SK-N-SH treated with all-trans-retinoic acid at 6 μM for 48 hours (cell line): ENCODE data around the gene CYP8B1.

Experiments used
- ATAC-seq: fragments of 200-7000 bp; cut with Tn5 transposase; 3 replicates; pipeline ENCODE4 v1.9.1; 2020; ENCODE audit warnings: mild to moderate bottlenecking, moderate library complexity
- CSDC2 ChIP-seq: fragments of 250-450 bp; sonication (Bioruptor Pico); IDR thresholded peaks from 2 replicates; pipeline ENCODE4 v1.5.0; 2020; ENCODE audit warnings: mild to moderate bottlenecking, moderate library complexity
- ESRRG ChIP-seq: fragments of 250-450 bp; sonication (Bioruptor Pico); IDR thresholded peaks from 2 replicates; pipeline ENCODE4 v1.6.1; 2021; ENCODE audit warnings: mild to moderate bottlenecking
- GLIS3 ChIP-seq: fragments of 250-450 bp; sonication (Bioruptor Pico); IDR thresholded peaks from 2 replicates; pipeline ENCODE4 v1.5.0; 2020; ENCODE audit warnings: mild to moderate bottlenecking, moderate library complexity
- ISL1 ChIP-seq: fragments of 250-450 bp; sonication (Bioruptor Pico); IDR thresholded peaks from 2 replicates; pipeline ENCODE4 v2.1.2; 2022; ENCODE audit warnings: mild to moderate bottlenecking, moderate library complexity
- OSR1 ChIP-seq: fragments of 250-450 bp; sonication (Bioruptor Pico); IDR thresholded peaks from 2 replicates; pipeline ENCODE4 v1.8.0; 2022; ENCODE audit warnings: moderate library complexity, mild to moderate bottlenecking, inconsistent platforms
- PPARA ChIP-seq: fragments of 250-450 bp; sonication (Bioruptor Pico); IDR thresholded peaks from 2 replicates; pipeline ENCODE4 v1.5.0; 2020; ENCODE audit warnings: mild to moderate bottlenecking, borderline replicate concordance
- RARB ChIP-seq: fragments of 250-450 bp; sonication (Bioruptor Pico); IDR thresholded peaks from 2 replicates; pipeline ENCODE4 v1.8.0; 2021; ENCODE audit warnings: mild to moderate bottlenecking, moderate library complexity
- TOX ChIP-seq: fragments of 250-450 bp; sonication (Bioruptor Pico); IDR thresholded peaks from 2 replicates; pipeline ENCODE4 v1.8.0; 2021; ENCODE audit warnings: mild to moderate bottlenecking, moderate library complexity, borderline replicate concordance
- ZC3H10 ChIP-seq: fragments of 250-450 bp; sonication (Bioruptor Pico); IDR thresholded peaks from 2 replicates; pipeline ENCODE4 v1.5.1; 2021; ENCODE audit warnings: mild to moderate bottlenecking, moderate library complexity
- ZNF565 ChIP-seq: fragments of 450-650 bp; formaldehyde crosslinking; conservative IDR thresholded peaks from 2 replicates; pipeline ENCODE4 v1.5.0; 2020; ENCODE audit warnings: low read depth, mild to moderate bottlenecking, moderate library complexity
- ZNF70 ChIP-seq: fragments of 450-650 bp; formaldehyde crosslinking; IDR thresholded peaks from 2 replicates; pipeline ENCODE4 v1.5.0; 2020; ENCODE audit warnings: mild to moderate bottlenecking, moderate library complexity
- ZNF8 ChIP-seq: fragments of 450-650 bp; formaldehyde crosslinking; IDR thresholded peaks from 2 replicates; pipeline ENCODE4 v1.5.0; 2020; ENCODE audit warnings: mild to moderate bottlenecking, moderate library complexity
- TF ChIP-seq, protein P1 (sequence below): fragments of 250-450 bp; sonication (Bioruptor Pico); IDR thresholded peaks from 2 replicates; pipeline ENCODE4 v1.8.0; 2020; ENCODE audit warnings: mild to moderate bottlenecking, moderate library complexity, borderline replicate concordance
- TF ChIP-seq, protein P2 (sequence below): fragments of 250-450 bp; sonication (Bioruptor Pico); IDR thresholded peaks from 2 replicates; pipeline ENCODE4 v1.8.0; 2021; ENCODE audit warnings: low read depth, mild to moderate bottlenecking, moderate library complexity, borderline replicate concordance
- TF ChIP-seq, protein P3 (sequence below): fragments of 250-450 bp; sonication (Bioruptor Pico); IDR thresholded peaks from 2 replicates; pipeline ENCODE4 v1.5.1; 2021; ENCODE audit warnings: mild to moderate bottlenecking, moderate library complexity
- TF ChIP-seq, protein P4 (sequence below): fragments of 250-450 bp; sonication (Bioruptor Pico); IDR thresholded peaks from 2 replicates; pipeline ENCODE4 v1.5.1; 2020; ENCODE audit warnings: low read depth, mild to moderate bottlenecking, moderate library complexity

Gene CYP8B1

DNA sequence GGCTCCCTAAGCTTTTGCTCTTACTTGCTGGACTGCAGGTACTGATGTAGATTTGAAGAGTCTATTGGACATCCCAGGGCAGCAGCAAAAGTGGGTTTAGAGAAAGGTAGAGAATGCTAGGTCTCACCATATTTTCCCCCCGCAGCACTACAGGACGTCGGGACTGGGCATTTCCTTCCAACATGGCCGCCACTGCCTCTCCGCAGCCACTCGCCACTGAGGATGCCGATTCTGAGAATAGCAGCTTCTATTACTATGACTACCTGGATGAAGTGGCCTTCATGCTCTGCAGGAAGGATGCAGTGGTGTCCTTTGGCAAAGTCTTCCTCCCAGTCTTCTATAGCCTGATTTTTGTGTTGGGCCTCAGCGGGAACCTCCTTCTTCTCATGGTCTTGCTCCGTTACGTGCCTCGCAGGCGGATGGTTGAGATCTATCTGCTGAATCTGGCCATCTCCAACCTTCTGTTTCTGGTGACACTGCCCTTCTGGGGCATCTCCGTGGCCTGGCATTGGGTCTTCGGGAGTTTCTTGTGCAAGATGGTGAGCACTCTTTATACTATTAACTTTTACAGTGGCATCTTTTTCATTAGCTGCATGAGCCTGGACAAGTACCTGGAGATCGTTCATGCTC is 11.2 kb downstream of the CYP8B1 start:
- TF ChIP-seq OSR1 (CRISPR knock-in tag) (no peak), ISL1 (CRISPR knock-in tag) (no peak), GLIS3 (CRISPR knock-in tag) (no peak), ZNF565 (CRISPR knock-in tag) (no peak), CSDC2 (CRISPR knock-in tag) (no peak), ESRRG (CRISPR knock-in tag) (no peak), RARB (no peak), ZNF70 (CRISPR knock-in tag) (no peak)
- TF ChIP-seq, protein P1, sequence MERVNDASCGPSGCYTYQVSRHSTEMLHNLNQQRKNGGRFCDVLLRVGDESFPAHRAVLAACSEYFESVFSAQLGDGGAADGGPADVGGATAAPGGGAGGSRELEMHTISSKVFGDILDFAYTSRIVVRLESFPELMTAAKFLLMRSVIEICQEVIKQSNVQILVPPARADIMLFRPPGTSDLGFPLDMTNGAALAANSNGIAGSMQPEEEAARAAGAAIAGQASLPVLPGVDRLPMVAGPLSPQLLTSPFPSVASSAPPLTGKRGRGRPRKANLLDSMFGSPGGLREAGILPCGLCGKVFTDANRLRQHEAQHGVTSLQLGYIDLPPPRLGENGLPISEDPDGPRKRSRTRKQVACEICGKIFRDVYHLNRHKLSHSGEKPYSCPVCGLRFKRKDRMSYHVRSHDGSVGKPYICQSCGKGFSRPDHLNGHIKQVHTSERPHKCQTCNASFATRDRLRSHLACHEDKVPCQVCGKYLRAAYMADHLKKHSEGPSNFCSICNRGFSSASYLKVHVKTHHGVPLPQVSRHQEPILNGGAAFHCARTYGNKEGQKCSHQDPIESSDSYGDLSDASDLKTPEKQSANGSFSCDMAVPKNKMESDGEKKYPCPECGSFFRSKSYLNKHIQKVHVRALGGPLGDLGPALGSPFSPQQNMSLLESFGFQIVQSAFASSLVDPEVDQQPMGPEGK: no peak
- TF ChIP-seq, protein P2, sequence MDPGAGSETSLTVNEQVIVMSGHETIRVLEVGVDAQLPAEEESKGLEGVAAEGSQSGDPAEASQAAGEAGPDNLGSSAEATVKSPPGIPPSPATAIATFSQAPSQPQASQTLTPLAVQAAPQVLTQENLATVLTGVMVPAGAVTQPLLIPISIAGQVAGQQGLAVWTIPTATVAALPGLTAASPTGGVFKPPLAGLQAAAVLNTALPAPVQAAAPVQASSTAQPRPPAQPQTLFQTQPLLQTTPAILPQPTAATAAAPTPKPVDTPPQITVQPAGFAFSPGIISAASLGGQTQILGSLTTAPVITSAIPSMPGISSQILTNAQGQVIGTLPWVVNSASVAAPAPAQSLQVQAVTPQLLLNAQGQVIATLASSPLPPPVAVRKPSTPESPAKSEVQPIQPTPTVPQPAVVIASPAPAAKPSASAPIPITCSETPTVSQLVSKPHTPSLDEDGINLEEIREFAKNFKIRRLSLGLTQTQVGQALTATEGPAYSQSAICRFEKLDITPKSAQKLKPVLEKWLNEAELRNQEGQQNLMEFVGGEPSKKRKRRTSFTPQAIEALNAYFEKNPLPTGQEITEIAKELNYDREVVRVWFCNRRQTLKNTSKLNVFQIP (CRISPR knock-in tag): no peak
- no peak for ATAC-seq

DNA sequence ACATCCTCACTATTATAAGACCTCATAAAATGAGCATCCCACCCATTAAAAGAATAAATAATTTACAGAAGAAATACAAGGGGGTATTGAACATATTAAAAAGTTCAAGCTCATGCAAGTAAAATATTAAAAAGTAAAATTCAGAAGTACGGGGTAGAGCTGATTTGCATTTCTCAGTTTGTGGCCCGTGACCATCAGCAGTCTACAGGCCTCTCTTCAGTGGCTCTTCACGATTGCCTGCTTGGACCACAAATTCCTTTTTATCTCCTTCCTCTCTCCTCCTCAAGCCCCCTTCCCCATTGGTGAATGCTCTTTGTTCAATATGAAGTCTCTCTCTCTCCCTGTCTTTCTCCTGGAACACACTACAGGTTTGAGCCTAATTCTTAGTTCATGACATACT is 19.1 kb downstream of the CYP8B1 start:
- TF ChIP-seq PPARA (CRISPR knock-in tag) (no peak), OSR1 (CRISPR knock-in tag) (no peak)
- TF ChIP-seq, all 23 proteins: peak for 0
- no peak for ATAC-seq

DNA sequence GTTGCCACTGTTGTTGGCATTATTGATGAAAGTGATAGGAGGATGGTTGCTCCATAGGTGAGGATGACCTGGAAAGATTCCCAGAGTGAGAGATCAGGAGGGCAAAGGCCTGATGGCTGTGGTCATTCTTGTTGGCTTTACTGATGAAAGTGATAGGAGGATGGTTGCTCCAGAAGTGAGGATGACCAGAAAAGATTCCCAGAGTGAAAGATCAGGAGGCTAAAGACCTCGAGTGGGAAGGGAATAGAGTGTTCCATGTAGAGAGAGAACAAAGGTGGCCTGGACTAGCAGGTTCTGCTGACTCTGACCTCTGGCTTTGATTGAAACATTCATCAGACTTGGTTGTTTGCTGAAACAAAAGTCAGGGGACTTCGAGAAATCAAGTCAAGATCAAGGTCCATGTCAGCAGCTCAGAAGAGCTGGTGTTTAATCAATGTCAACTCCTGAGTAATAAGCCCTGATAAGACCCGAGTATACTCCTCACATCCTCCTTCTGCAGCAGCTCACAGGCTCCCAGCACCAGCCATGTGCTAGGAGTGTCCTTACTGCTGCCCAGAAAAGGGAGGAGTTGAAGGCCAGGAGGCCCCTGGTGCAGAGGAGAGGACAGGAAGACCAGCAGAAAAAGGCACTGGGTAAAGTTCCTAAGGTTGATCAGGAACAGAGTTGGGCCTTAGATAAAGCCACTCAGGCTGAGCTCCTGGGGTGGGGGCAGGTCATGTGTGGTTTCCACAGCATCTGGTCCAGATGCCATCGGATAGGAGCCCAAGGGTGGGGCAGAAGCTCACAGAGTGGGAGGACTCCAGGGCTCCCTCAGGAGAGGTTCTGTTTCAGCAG is 19.9 kb downstream of the CYP8B1 start:
- no peak for ATAC-seq
- TF ChIP-seq ZNF565 (CRISPR knock-in tag): no peak

DNA sequence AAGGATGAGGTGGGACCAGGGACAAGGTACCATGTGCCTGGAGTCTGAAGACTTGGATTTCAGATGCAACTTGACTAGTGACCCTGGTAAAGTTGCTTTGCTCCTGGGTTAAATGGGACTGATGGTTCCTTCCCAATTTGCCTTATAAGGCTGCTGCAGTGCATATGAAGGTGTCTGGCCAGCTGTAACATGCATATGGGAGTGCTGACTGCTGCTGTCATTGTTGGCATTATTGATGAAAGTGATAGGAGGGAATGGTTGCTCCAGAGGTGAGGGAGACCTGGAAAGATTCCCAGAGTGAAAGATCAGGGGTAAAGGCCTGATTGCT is 20.5 kb downstream of the CYP8B1 start:
- TF ChIP-seq, protein P3, sequence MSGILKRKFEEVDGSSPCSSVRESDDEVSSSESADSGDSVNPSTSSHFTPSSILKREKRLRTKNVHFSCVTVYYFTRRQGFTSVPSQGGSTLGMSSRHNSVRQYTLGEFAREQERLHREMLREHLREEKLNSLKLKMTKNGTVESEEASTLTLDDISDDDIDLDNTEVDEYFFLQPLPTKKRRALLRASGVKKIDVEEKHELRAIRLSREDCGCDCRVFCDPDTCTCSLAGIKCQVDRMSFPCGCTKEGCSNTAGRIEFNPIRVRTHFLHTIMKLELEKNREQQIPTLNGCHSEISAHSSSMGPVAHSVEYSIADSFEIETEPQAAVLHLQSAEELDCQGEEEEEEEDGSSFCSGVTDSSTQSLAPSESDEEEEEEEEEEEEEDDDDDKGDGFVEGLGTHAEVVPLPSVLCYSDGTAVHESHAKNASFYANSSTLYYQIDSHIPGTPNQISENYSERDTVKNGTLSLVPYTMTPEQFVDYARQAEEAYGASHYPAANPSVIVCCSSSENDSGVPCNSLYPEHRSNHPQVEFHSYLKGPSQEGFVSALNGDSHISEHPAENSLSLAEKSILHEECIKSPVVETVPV (CRISPR knock-in tag): no peak
- TF ChIP-seq ZNF70 (CRISPR knock-in tag): no peak
- no peak for ATAC-seq

DNA sequence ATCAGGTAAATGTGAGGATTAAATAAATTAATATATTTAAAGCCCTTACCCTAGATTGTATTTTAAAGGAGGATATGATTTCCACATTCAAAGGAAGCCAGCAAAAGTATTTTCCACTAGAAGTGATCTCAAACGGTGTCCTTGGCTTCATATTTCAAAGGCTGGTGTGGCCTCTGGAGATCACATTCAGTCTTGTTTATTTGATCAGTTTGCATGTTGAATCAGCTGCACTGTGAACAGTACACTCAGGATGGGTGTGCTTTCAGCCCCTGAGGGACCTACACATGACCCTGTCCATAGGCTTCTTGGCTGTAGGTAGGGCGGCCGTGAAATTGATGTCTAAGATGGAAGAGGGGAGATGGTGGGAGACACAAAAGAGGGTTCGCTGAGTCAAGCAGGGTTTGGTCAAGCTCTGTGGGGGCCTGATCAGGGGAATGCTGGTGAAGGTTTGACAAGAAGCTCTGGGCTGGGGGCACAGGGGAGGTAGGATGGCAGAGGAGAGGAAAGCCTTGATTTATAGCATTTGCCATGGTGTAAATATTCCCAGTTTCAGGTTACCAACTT is 21.9 kb downstream of the CYP8B1 start:
- TF ChIP-seq ZNF8 (no peak), ISL1 (CRISPR knock-in tag) (no peak), OSR1 (CRISPR knock-in tag) (no peak), ZC3H10 (CRISPR knock-in tag) (no peak), RARB (no peak), ZNF70 (CRISPR knock-in tag) (no peak), TOX (CRISPR knock-in tag) (no peak)
- TF ChIP-seq, protein P3 (CRISPR knock-in tag): no peak
- TF ChIP-seq, protein P4, sequence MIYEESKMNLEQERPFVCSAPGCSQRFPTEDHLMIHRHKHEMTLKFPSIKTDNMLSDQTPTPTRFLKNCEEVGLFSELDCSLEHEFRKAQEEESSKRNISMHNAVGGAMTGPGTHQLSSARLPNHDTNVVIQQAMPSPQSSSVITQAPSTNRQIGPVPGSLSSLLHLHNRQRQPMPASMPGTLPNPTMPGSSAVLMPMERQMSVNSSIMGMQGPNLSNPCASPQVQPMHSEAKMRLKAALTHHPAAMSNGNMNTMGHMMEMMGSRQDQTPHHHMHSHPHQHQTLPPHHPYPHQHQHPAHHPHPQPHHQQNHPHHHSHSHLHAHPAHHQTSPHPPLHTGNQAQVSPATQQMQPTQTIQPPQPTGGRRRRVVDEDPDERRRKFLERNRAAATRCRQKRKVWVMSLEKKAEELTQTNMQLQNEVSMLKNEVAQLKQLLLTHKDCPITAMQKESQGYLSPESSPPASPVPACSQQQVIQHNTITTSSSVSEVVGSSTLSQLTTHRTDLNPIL (CRISPR knock-in tag): no peak
- TF ChIP-seq, protein P2 (CRISPR knock-in tag): no peak
- no peak for ATAC-seq
